ENCODE results near the gene MEF2C. TPM values are rescaled to one million over a fixed set of nuclear protein-coding genes. Genes with fewer than 3 reads are reported as not detected.
"Not testable (repeated sequence)": the region's sequence is repeated elsewhere in the genome, so short reads cannot be mapped to it uniquely, and the experiment has no call there.

The MEF2C gene
- polyA plus RNA-seq, 3 donors: 32.0 to 89.3 (median 88.3) TPM

GRCh38 chr5:88803309-88803708, 79.7 kb downstream of the MEF2C start:
- Histone ChIP-seq H3K4me2 (replicated peaks; ENCODE audit: extremely low read depth, low read length, poor library complexity, severe bottlenecking) (no peak overlapping the region), H4K20me1 (ENCODE audit: insufficient read depth, low read length) (peaks cover 49% of the 10 kb centered on the region), H3K27me3 (ENCODE audit: control insufficient read depth in 2 of 2, insufficient read depth in 2 of 2, low read length in 2 of 2) (no peaks in the 10 kb centered on the region), H3K36me3 (replicated peaks in 1 of 2; ENCODE audit: control insufficient read depth in 1 of 2, insufficient read depth in 2 of 2, low read length in 2 of 2) (peaks cover 49 to 67% of the 10 kb centered on the region in 2 donors), H3K9ac (ENCODE audit: insufficient read depth, low read length, poor library complexity, severe bottlenecking) (no peak overlapping the region), H3K4me1 (ENCODE audit: control insufficient read depth in 1 of 2, insufficient read depth in 2 of 2, low read length in 2 of 2) (no peaks in the 10 kb centered on the region), H3K9me3 (replicated peaks in 1 of 2; ENCODE audit: control insufficient read depth in 1 of 2, insufficient read depth in 1 of 2, low read length in 2 of 2) (no peaks in the 10 kb centered on the region), H3K4me3 (replicated peaks in 1 of 3; ENCODE audit: low read depth in 2 of 3, low read length in 3 of 3) (no peak overlapping the region), H2AFZ (ENCODE audit: insufficient read depth, low read depth, low read length, poor library complexity, severe bottlenecking) (no peak overlapping the region), H3K79me2 (ENCODE audit: insufficient read depth, low read length) (no peaks in the 10 kb centered on the region), H3K27ac (ENCODE audit: low read depth in 1 of 2, low read length in 2 of 2) (no peak overlapping the region)
- intact Hi-C loops (cut with micrococcal nuclease): no loop called here
- H3K4me1 Mint-ChIP-seq: peaks cover 7% of the 10 kb centered on the region
- no peak for TF ChIP-seq CTCF (IDR thresholded peaks at IDR 0.05)
- peaks cover 0 to 2% (median 0%) of the 10 kb centered on the region in 3 donors for H3K27me3 Mint-ChIP-seq (ENCODE audit: low read depth in 3 of 3)
- H3K9me3 Mint-ChIP-seq: peaks cover 0 to 7% (median 3%) of the 10 kb centered on the region in 7 donors
- H3K27ac Mint-ChIP-seq: no peak overlapping the region
- H3K4me3 Mint-ChIP-seq: no peak overlapping the region
- H3K36me3 Mint-ChIP-seq: peaks cover 58 to 64% of the 10 kb centered on the region in 2 donors
- DNase-seq: no peak
- no CpG with 5 or more reads among the region's 1 CpG for WGBS (ENCODE audit: insufficient coverage)

- H3K4me3 Mint-ChIP-seq: no peak overlapping the region
- peaks cover 60 to 61% of the 10 kb centered on the region in 2 donors for H3K36me3 Mint-ChIP-seq
Observed at GRCh38 chr5:88799938-88800535, 82.9 kb downstream of the MEF2C start.

GRCh38 chr5:88798933-88799332, 84.1 kb downstream of the MEF2C start:
- H3K4me3 ChIP-seq (replicated peaks in 1 of 3; ENCODE audit: low read depth in 2 of 3, low read length in 3 of 3); H2AFZ ChIP-seq (ENCODE audit: insufficient read depth, low read depth, low read length, poor library complexity, severe bottlenecking); H3K27me3 ChIP-seq (ENCODE audit: control insufficient read depth in 2 of 2, insufficient read depth in 2 of 2, low read length in 2 of 2); H3K9ac ChIP-seq (ENCODE audit: insufficient read depth, low read length, poor library complexity, severe bottlenecking); H3K4me1 ChIP-seq (ENCODE audit: control insufficient read depth in 1 of 2, insufficient read depth in 2 of 2, low read length in 2 of 2); DNase-seq; H3K79me2 ChIP-seq (ENCODE audit: insufficient read depth, low read length); H3K4me1 Mint-ChIP-seq; intact Hi-C loops (cut with micrococcal nuclease); H3K27me3 Mint-ChIP-seq (ENCODE audit: low read depth in 3 of 3); H3K4me2 ChIP-seq (replicated peaks; ENCODE audit: extremely low read depth, low read length, poor library complexity, severe bottlenecking); H3K27ac ChIP-seq (ENCODE audit: low read depth in 1 of 2, low read length in 2 of 2); H3K4me3 Mint-ChIP-seq; H3K9me3 ChIP-seq (replicated peaks in 1 of 2; ENCODE audit: control insufficient read depth in 1 of 2, insufficient read depth in 1 of 2, low read length in 2 of 2): not testable (repeated sequence)
- WGBS (ENCODE audit: insufficient coverage): 100% methylated on average over 5 of the region's 7 CpGs
- peaks cover 2 to 17% (median 10%) of the 10 kb centered on the region in 7 donors for H3K9me3 Mint-ChIP-seq
- peaks cover 50 to 52% of the 10 kb centered on the region in 2 donors for H3K36me3 Mint-ChIP-seq
- peaks cover 37 to 57% of the 10 kb centered on the region in 2 donors for H3K36me3 ChIP-seq (replicated peaks in 1 of 2; ENCODE audit: control insufficient read depth in 1 of 2, insufficient read depth in 2 of 2, low read length in 2 of 2)
- peak overlapping the region in 1 of 7 donors; percentile 41 for H3K27ac Mint-ChIP-seq
- H4K20me1 ChIP-seq (ENCODE audit: insufficient read depth, low read length): peaks cover 33% of the 10 kb centered on the region

More at GRCh38 chr5:88799938-88800535, 82.9 kb downstream of the MEF2C start:
- no peaks in the 10 kb centered on the region for H3K9me3 ChIP-seq (replicated peaks in 1 of 2; ENCODE audit: control insufficient read depth in 1 of 2, insufficient read depth in 1 of 2, low read length in 2 of 2)
- H3K79me2 ChIP-seq (ENCODE audit: insufficient read depth, low read length): no peaks in the 10 kb centered on the region
- no peak overlapping the region for H3K27ac ChIP-seq (ENCODE audit: low read depth in 1 of 2, low read length in 2 of 2)
- no peaks in the 10 kb centered on the region for H3K27me3 ChIP-seq (ENCODE audit: control insufficient read depth in 2 of 2, insufficient read depth in 2 of 2, low read length in 2 of 2)
- no peak overlapping the region for H3K4me3 ChIP-seq (replicated peaks in 1 of 3; ENCODE audit: low read depth in 2 of 3, low read length in 3 of 3)
- H3K4me1 Mint-ChIP-seq: no peaks in the 10 kb centered on the region
- no peaks in the 10 kb centered on the region for H3K4me1 ChIP-seq (ENCODE audit: control insufficient read depth in 1 of 2, insufficient read depth in 2 of 2, low read length in 2 of 2)
- H3K27ac Mint-ChIP-seq: peak overlapping the region in 3 of 7 donors; percentile 2 to 49 (median 48)
- intact Hi-C loops (cut with micrococcal nuclease): no loop called here
- no peak overlapping the region for H2AFZ ChIP-seq (ENCODE audit: insufficient read depth, low read depth, low read length, poor library complexity, severe bottlenecking)
- TF ChIP-seq CTCF (IDR thresholded peaks at IDR 0.05): no peak
- H3K4me2 ChIP-seq (replicated peaks; ENCODE audit: extremely low read depth, low read length, poor library complexity, severe bottlenecking): no peak overlapping the region
- H3K9me3 Mint-ChIP-seq: peaks cover 0 to 17% (median 10%) of the 10 kb centered on the region in 7 donors
- H3K27me3 Mint-ChIP-seq (ENCODE audit: low read depth in 3 of 3): peaks cover 0 to 2% (median 0%) of the 10 kb centered on the region in 3 donors
- no peak for DNase-seq
- peaks cover 48 to 68% of the 10 kb centered on the region in 2 donors for H3K36me3 ChIP-seq (replicated peaks in 1 of 2; ENCODE audit: control insufficient read depth in 1 of 2, insufficient read depth in 2 of 2, low read length in 2 of 2)
- H4K20me1 ChIP-seq (ENCODE audit: insufficient read depth, low read length): peaks cover 33% of the 10 kb centered on the region
- WGBS (ENCODE audit: insufficient coverage): no CpG with 5 or more reads among the region's 2 CpGs
- H3K9ac ChIP-seq (ENCODE audit: insufficient read depth, low read length, poor library complexity, severe bottlenecking): no peak overlapping the region

Measured in CD14-positive monocyte (primary cell).